ENCODE results near the gene MATR3.

GRCh38 chr5:139278540-139279274 lies 14.8 kb upstream of the MATR3 start:
- no peak for TF ChIP-seq SUZ12 (IDR thresholded peaks at IDR 0.05)
- TF ChIP-seq NFRKB (IDR thresholded peaks at IDR 0.05) = no peak
- TF ChIP-seq L3MBTL2 (conservative IDR thresholded peaks at IDR 0.05) = no peak
- no peak for TF ChIP-seq TARDBP (IDR thresholded peaks at IDR 0.05)
- no peak for TF ChIP-seq BHLHE40 (IDR thresholded peaks at IDR 0.05; ENCODE audit: borderline replicate concordance)
- TF ChIP-seq ARNT (IDR thresholded peaks at IDR 0.05) = no peak
- TF ChIP-seq SP1 (IDR thresholded peaks at IDR 0.05) = no peak

Measured in HEK293T (cell line).